ENCODE data around the gene ULK1. TPM values are rescaled to one million over a fixed set of nuclear protein-coding genes. Genes with fewer than 3 reads are reported as not detected.

Gene ULK1
- total RNA-seq, result 33.4 TPM
- 11.4 TPM for polyA plus RNA-seq (ENCODE audit: insufficient read depth, low read depth, low replicate concordance)
- long read RNA-seq, donor 1, partial matches to known transcripts, result 29 of 30 reads
- long read RNA-seq, donor 1, other reads (novel, unspliced or antisense), result 0 of 30 reads
- long read RNA-seq, donor 2, result 0 reads
- long read RNA-seq, donor 3, full-length matches to known transcripts, result 3 of 3 reads
- long read RNA-seq, donor 3, partial matches to known transcripts, result 0 of 3 reads
- long read RNA-seq, donor 3, other reads (novel, unspliced or antisense), result 0 of 3 reads
- long read RNA-seq, donor 4, full-length matches to known transcripts, result 5 of 5 reads
- long read RNA-seq, donor 4, partial matches to known transcripts, result 0 of 5 reads
- long read RNA-seq, donor 4, other reads (novel, unspliced or antisense), result 0 of 5 reads
- long read RNA-seq, donor 5, result 0 reads
- long read RNA-seq, donor 6, result 0 reads
- long read RNA-seq, donor 7, partial matches to known transcripts, result 11 of 29 reads
- long read RNA-seq, donor 7, other reads (novel, unspliced or antisense), result 16 of 29 reads
- long read RNA-seq, donor 8, partial matches to known transcripts, result 0 of 2 reads
- long read RNA-seq, donor 8, other reads (novel, unspliced or antisense), result 0 of 2 reads
- long read RNA-seq, donor 9, result 0 reads
- long read RNA-seq, donor 10, partial matches to known transcripts, result 0 of 1 reads
- long read RNA-seq, donor 10, other reads (novel, unspliced or antisense), result 0 of 1 reads

GRCh38 chr12:131894313-131894860 lies at the start of gene ULK1:
TSS of gene ULK1 (plus strand) at chr12:131894622. CDS start at chr12:131895002, 380 bp downstream.
- Histone ChIP-seq H3K27ac (ENCODE audit: low read depth in 2 of 2, low read length in 2 of 2) (peak within 1 kb of the TSS; percentile 86 to 97), H3K36me3 (ENCODE audit: control insufficient read depth in 2 of 3, insufficient read depth in 3 of 3, low read length in 3 of 3) (peaks cover 0 to 2% (median 0%) of the 10 kb centered on the region in 3 donors), H3K27me3 (ENCODE audit: control insufficient read depth, insufficient read depth, low read length) (no peaks in the 10 kb centered on the region), H3K9ac (ENCODE audit: low read length in 3 of 3) (peak within 1 kb of the TSS; percentile 10 to 78 (median 12)), H3K4me3 (ENCODE audit: low read length in 3 of 3) (peak within 1 kb of the TSS; percentile 31 to 75 (median 52)), H3K4me1 (ENCODE audit: control insufficient read depth in 2 of 3, insufficient read depth in 2 of 3, low read depth in 1 of 3, low read length in 3 of 3) (peaks cover 0 to 16% (median 9%) of the 10 kb centered on the region in 3 donors), H3K9me3 (ENCODE audit: control insufficient read depth in 2 of 3, insufficient read depth in 1 of 3, low read length in 3 of 3) (no peaks in the 10 kb centered on the region)
- FAIRE-seq (no peak), DNase-seq (peak; percentile 90 to 98 (median 97))
- intact Hi-C loops (cut with DNase I), result no loop called here
- no peak for TF ChIP-seq CTCF (IDR thresholded peaks at IDR 0.05; ENCODE audit: borderline replicate concordance, extremely low read depth, insufficient read depth)

GRCh38 chr12:131844656-131845055 lies 49.8 kb upstream of the ULK1 start:
- FAIRE-seq (no peak), DNase-seq (peak in 1 of 5 donors; percentile 66)
- no peak overlapping the region for H3K9ac ChIP-seq (ENCODE audit: low read length in 3 of 3)
- H3K9me3 ChIP-seq (ENCODE audit: control insufficient read depth in 2 of 3, insufficient read depth in 1 of 3, low read length in 3 of 3), result no peaks in the 10 kb centered on the region
- H3K27me3 ChIP-seq (ENCODE audit: control insufficient read depth, insufficient read depth, low read length), result no peaks in the 10 kb centered on the region
- no peaks in the 10 kb centered on the region for H3K36me3 ChIP-seq (ENCODE audit: control insufficient read depth in 2 of 3, insufficient read depth in 3 of 3, low read length in 3 of 3)
- intact Hi-C loops (cut with DNase I), result no loop called here
- no peak overlapping the region for H3K27ac ChIP-seq (ENCODE audit: low read depth in 2 of 2, low read length in 2 of 2)
- H3K4me3 ChIP-seq (ENCODE audit: low read length in 3 of 3), result no peak overlapping the region
- no peak for TF ChIP-seq CTCF (IDR thresholded peaks at IDR 0.05; ENCODE audit: borderline replicate concordance, extremely low read depth, insufficient read depth)
- H3K4me1 ChIP-seq (ENCODE audit: control insufficient read depth in 2 of 3, insufficient read depth in 2 of 3, low read depth in 1 of 3, low read length in 3 of 3), result no peaks in the 10 kb centered on the region

DNA sequence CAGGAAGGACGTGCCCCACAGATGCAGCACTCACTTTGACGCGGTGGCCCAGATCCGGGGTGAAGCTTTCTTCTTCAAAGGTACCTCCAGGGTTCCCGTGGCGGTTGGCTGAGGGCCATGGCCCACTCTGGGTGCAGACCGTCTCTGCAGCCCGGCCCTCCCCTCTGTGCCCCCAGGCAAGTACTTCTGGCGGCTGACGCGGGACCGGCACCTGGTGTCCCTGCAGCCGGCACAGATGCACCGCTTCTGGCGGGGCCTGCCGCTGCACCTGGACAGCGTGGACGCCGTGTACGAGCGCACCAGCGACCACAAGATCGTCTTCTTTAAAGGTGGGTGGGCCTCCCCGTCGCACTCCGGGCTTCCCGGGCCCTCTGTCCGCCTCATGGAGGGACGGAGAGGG lies 49.3 kb upstream of the ULK1 start:
- Histone ChIP-seq H3K27me3 (ENCODE audit: control insufficient read depth, insufficient read depth, low read length) (no peaks in the 10 kb centered on the region), H3K27ac (ENCODE audit: low read depth in 2 of 2, low read length in 2 of 2) (no peak overlapping the region), H3K4me1 (ENCODE audit: control insufficient read depth in 2 of 3, insufficient read depth in 2 of 3, low read depth in 1 of 3, low read length in 3 of 3) (no peaks in the 10 kb centered on the region), H3K9me3 (ENCODE audit: control insufficient read depth in 2 of 3, insufficient read depth in 1 of 3, low read length in 3 of 3) (no peaks in the 10 kb centered on the region), H3K36me3 (ENCODE audit: control insufficient read depth in 2 of 3, insufficient read depth in 3 of 3, low read length in 3 of 3) (no peaks in the 10 kb centered on the region), H3K4me3 (ENCODE audit: low read length in 3 of 3) (no peak overlapping the region), H3K9ac (ENCODE audit: low read length in 3 of 3) (no peak overlapping the region)
- DNase-seq (no peak), FAIRE-seq (no peak)
- TF ChIP-seq CTCF (IDR thresholded peaks at IDR 0.05; ENCODE audit: borderline replicate concordance, extremely low read depth, insufficient read depth), result no peak
- intact Hi-C loops (cut with DNase I), result no loop called here
